NCI-H2227 treated with DMSO at 0.1 percent for 48 hours (cell line): ENCODE measurements around the gene TXLNB.
"Not testable (repeated sequence)": the region's sequence is repeated elsewhere in the genome, so short reads cannot be mapped to it uniquely, and the experiment has no call there.

Experiments used
- DNase-seq: peaks from one replicate; lab custom pipeline; 2025; lab: John Stamatoyannopoulos, UW

The TXLNB gene

DNA sequence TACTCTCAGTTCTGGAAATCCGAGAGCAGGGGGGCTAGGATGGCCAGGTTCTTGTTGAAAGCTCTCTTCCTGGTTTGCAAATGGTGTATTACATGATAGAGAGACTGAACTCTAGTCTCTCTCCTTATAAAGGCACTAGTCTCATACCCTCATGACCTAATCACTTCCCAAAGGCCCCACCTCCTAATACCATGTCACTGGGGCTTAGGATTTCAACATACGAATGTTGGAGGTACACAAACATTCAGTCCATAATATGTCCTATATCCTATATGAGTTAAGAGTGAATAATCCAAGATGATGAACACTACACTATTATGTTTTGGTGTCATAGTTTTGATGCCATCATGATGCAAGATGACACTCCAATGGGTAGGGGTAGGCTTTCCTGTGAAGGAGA is 20.0 kb upstream of the TXLNB start:
- no peak for DNase-seq

GRCh38 chr6:139308936-139309603 is 17.3 kb upstream of the TXLNB start:
- DNase-seq, result no peak

DNA sequence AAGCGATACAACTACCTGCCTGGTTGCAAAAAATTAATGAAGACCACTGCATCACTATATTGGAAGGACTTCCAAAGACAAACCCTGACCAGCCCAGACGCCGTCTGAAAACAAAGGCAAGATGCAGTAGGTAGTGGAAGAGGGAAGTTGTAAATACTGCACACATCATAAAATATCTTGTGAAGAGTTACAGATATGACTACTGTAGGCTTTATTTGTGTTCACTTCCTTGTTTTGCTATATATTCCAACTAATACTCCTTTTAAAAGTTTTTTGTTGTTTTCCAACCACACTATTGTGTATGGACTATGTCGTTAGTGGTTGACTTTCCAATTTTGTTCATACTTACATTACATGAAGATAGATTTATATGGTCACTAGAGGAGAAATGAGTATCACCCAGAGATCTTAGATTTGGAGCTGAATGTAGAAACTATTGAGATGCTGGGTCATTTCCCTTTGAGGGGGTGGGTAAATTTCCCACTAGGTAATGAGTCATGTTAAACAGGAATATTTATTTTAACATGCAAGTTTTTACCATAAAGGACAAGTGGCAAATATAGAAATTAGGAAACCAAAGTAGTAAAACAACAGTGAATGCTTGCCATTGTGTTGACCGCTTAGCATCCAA is 16.6 kb upstream of the TXLNB start:
- DNase-seq, result no peak

- DNase-seq, result no peak
These were observed 14.6 kb upstream of the TXLNB start for GRCh38 chr6:139306291-139306981.

- no peak for DNase-seq
These were observed 11.4 kb upstream of the TXLNB start for GRCh38 chr6:139303185-139303584.

DNA sequence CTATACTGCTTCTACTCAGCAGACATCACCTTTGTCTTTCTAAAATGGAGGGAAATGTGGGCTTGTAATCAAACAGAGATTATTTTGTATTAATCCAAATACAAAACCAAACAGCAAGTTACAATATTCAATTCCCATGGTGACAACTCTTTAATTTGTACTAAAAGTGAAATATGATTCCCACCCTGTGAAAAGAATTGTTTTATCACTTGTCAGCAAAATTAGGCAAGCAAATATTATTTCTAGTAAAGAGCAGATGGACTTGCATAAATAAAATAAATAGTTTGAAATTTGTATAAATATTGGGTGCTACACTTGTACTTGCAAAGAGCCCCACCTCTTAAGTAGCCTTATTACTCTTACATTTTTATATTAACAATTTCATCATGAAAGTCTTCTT is 6.1 kb upstream of the TXLNB start:
- DNase-seq, result no peak

GRCh38 chr6:139296927-139297326 is 5.1 kb upstream of the TXLNB start:
- DNase-seq, result no peak

DNA sequence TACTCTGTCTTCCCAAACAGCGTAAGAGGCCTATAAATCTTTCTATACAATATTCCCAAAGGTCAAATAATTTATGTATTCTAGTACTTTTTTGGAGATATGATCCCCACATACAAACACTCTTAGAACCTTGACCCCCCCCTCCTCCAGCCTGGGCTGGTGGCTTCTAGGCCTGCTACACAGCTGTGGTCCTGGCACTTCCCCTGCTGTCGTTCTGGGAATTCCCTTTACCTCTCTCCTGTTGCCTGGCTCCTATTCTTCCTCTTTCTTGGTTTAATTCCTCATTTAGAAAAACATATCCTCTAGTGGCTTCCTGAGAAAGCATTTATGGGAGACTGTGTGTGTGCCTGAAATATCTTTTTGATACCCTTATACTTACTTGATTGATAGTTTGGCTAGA is 4.1 kb upstream of the TXLNB start:
- DNase-seq, result no peak

- DNase-seq, result no peak
These were observed 2.3 kb upstream of the TXLNB start for GRCh38 chr6:139294090-139294489.

DNA sequence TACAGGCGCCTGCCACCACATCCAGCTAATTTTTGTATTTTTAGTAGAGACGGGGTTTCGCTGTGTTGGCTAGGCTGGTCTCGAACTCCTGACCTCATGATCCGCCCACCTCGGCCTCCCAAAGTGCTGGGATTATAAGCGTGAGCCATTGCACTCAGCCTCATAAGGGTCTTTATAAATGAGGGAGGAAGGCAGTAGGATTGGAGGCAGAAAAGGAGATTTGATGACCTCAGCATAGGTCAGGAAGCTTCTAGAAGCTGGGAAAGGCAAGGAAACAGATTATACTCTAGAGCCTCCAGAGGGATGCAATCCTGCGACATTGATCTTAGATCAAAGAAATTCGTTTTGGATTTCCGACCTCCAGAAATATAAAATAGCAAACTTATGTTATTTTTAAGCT is 1.4 kb upstream of the TXLNB start:
- DNase-seq, result not testable (repeated sequence)

- no peak for DNase-seq
These were observed 949 bp downstream of the TXLNB start for GRCh38 chr6:139290787-139291311.

- DNase-seq, result no peak
These were observed 2.6 kb downstream of the TXLNB start for GRCh38 chr6:139289233-139289632.

GRCh38 chr6:139288496-139289040 is 3.2 kb downstream of the TXLNB start:
- DNase-seq, result no peak

DNA sequence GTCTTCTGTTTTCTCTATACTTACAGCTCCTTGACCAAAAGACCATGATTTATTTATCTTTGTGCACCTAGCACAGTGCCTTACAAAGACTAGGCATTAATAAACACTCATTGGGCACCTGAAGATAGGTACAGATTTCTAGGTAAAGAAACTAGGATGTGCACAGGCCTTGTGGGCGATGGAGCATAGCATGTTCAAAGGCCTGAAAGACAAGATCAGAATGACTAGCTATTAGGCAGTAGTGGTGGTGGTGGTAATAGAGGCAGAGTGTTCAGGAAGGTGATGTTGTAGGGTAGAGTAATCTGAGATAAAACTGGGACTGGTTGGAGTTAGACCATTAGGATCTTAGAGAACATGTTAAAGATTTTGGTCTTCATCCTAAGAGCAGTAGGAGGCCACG is 3.9 kb downstream of the TXLNB start:
- no peak for DNase-seq

DNA sequence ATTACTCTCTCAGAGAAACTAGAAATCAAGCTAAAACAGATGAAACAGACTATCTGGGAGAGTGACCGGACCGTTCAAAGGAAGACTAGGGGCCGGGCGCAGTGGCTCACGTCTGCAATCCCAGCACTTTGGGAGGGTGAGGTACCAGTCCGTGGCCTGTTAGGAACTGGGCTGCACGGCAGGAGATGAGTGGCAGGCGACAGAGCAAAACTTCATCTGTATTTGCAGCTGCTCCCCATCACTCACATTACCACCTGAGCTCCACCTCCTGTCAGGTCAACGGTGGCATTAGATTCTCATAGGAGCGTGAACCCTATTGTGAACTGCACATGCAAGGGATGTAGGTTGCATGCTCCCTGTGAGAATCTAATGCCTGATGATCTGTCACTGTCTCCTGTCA is 5.4 kb downstream of the TXLNB start:
- DNase-seq, result not testable (repeated sequence)

- no peak for DNase-seq
These were observed 6.2 kb downstream of the TXLNB start for GRCh38 chr6:139285590-139285989.

DNA sequence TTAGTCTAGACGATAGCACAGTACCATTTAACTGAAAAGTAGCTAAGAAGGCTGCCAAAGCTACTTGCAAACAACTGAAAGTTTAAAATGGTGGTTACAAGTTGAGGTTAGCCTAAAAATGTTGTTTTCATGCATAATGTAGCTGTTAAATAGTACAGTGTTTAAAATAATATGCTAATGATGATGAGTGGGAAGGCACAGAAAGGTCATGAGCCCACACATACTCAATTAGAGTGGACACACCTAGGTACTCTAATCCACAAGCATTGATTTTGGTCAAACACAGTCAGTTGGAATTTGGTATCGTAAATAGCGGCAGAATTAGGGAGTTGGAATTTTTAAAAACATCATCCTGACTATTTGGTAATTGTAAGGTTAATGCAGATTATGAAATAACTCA is 7.0 kb downstream of the TXLNB start:
- DNase-seq, result no peak

DNA sequence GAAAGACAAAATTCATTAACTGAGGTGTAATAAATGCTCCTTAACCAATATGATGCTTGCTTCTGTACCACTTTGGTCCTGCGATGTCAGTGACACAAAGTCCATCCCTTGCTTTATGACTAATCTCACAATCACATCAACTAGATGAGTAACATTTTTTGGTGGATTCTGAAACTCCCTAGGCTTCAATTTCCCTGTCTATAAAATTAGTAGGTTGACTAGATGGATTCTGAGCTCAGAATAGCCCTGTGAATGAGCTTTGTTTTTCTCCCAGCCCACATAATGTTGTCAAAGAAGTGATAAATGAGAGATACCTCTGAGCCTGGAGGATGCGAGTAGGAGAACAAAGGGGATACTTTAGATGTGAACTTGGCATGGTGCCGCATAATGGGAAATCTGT is 9.1 kb downstream of the TXLNB start:
- peak; percentile 88 for DNase-seq

GRCh38 chr6:139278190-139278589 is 13.6 kb downstream of the TXLNB start:
- DNase-seq, result no peak

DNA sequence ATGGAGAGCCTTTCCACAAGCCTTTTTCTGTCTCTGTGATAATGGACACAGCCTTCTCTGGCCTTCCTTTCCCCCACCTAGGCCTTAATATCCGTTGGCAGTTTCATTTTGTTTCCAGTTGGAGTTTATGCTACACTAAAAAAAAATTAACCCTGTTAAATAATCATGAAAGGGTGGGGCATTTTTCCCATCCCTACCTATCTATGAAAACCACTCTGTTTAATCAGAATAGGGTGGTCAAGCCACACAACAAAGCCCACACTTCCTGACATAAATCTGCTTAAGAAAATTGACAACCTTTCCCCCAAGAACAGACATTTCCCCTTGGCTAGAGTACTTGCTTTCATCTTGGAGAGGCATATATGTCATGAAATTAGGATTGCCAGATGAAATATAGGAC is 14.2 kb downstream of the TXLNB start:
- no peak for DNase-seq

DNA sequence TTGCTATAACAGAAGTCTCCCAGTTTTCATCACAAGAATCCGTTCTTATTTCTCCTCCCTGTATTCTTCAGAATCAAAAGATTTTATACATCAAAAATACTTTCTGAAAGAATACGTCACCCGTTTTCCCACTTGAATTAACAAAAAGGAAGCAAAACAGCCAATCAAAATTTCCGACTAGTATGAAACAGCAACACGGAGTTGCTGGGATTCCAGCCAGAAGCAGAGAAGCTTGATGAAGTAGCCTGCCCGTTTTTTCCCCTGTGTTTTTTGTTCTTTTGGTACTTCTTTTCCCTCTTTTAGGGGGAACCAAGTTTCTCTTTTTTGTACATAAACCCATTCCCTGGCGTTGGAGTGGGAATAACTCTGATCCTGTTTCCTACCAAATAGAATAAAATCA is 14.6 kb downstream of the TXLNB start:
- DNase-seq, result no peak

GRCh38 chr6:139275279-139276055 is 16.3 kb downstream of the TXLNB start:
- DNase-seq, result no peak
